ENCODE measurements around the gene STX1A. TPM values are rescaled to one million over a fixed set of nuclear protein-coding genes. Genes with fewer than 3 reads are reported as not detected.

Gene STX1A
- total and polyA plus RNA-seq, 2 of the 4 experiments (the other 2 are of a cell fraction): 9.3 to 22.0 TPM

- 100% methylated on average over 1 of the region's 14 CpGs; no CpG with 5 or more reads in 1 of the 2 experiments for WGBS, 2 experiments (ENCODE audit: extremely low coverage in 2 of 2, insufficient read length in 1 of 2)
- POLR2A ChIA-PET (ENCODE audit: unreplicated experiment): no interaction called here
- CTCF ChIA-PET: no interaction called here
Observed at GRCh38 chr7:73700069-73700423, 19.4 kb downstream of the STX1A start.

More at GRCh38 chr7:73700069-73700423, 19.4 kb downstream of the STX1A start:
- H2AK9ac ChIP-seq (replicated peaks; ENCODE audit: low read depth, low read length, poor library complexity): no peak overlapping the region
- H3K4ac ChIP-seq (ENCODE audit: low read depth, low read length): no peak overlapping the region
- H2BK15ac ChIP-seq (ENCODE audit: low read depth, low read length): no peak overlapping the region
- no TSS peak for BruUV-seq (replicated peaks)
- peaks cover 5% of the 10 kb centered on the region; the same call in 1 of the 2 replicates for H3K4me1 ChIP-seq (ENCODE audit: control insufficient read depth, insufficient read depth, low read length)
- no peak overlapping the region for H3K4me2 ChIP-seq (ENCODE audit: low read depth, low read length)
- no peak overlapping the region for H3K14ac ChIP-seq (replicated peaks; ENCODE audit: low read depth, low read length)
- no peak overlapping the region for H3K56ac ChIP-seq (ENCODE audit: extremely low read depth, insufficient read depth, low read length)
- TF ChIP-seq MXI1 (IDR thresholded peaks at IDR 0.05; ENCODE audit: borderline replicate concordance, low read depth, low read length) (no peak), RAD21 (IDR thresholded peaks at IDR 0.05; ENCODE audit: low read length) (no peak), CEBPB (IDR thresholded peaks at IDR 0.05; ENCODE audit: low read depth, low read length) (no peak), RCOR1 (IDR thresholded peaks at IDR 0.05; ENCODE audit: insufficient replicate concordance, low read length) (no peak), USF2 (IDR thresholded peaks at IDR 0.05; ENCODE audit: low read depth, low read length) (no peak), NFE2L2 (IDR thresholded peaks at IDR 0.05; ENCODE audit: low read depth, low read length) (no peak), CTCF (conservative IDR thresholded peaks at IDR 0.05; ENCODE audit: low read depth, low read length) (no peak), SMC3 (IDR thresholded peaks at IDR 0.05; ENCODE audit: low read depth, low read length) (no peak), POLR2A (IDR thresholded peaks at IDR 0.05; ENCODE audit: low read depth, low read length) (no peak), CHD1 (IDR thresholded peaks at IDR 0.05; ENCODE audit: low read depth, low read length) (no peak)
- dilution Hi-C loops (cut with HindIII; ENCODE audit: low sequenced_read_pairs, unreplicated experiment) (no loop called here), in situ Hi-C loops (cut with MboI; ENCODE audit: low sequenced_read_pairs) (no loop called here), intact Hi-C loops (cut with micrococcal nuclease) (no loop called here)
- no peak overlapping the region for H2BK120ac ChIP-seq (ENCODE audit: low read depth, low read length)
- H3K23ac ChIP-seq (ENCODE audit: low read depth, low read length): no peak overlapping the region
- H3K9me3 ChIP-seq (ENCODE audit: control insufficient read depth, insufficient read depth, low read length): no peaks in the 10 kb centered on the region
- H3K9me1 ChIP-seq (ENCODE audit: insufficient read depth, low read length): 0 out of 2 replicates have a peak, but pooled peaks cover 4% of the 10 kb centered on the region
- no peak overlapping the region for H3K4me3 ChIP-seq (ENCODE audit: insufficient read depth, low read depth, low read length)
- no peak overlapping the region for H4K91ac ChIP-seq (ENCODE audit: insufficient read depth, low read depth, low read length)
- peaks cover 24% of the 10 kb centered on the region for H4K20me1 ChIP-seq (ENCODE audit: insufficient read depth, low read length)
- H2AFZ ChIP-seq (replicated peaks; ENCODE audit: low read length, poor library complexity): no peak overlapping the region
- no peak overlapping the region for H4K5ac ChIP-seq (ENCODE audit: low read depth, low read length)
- no peak overlapping the region for H4K8ac ChIP-seq (ENCODE audit: low read depth in 2 of 2, low read length in 2 of 2)
- no peak overlapping the region for H2BK5ac ChIP-seq (ENCODE audit: low read depth, low read length, poor library complexity, severe bottlenecking)
- H2BK20ac ChIP-seq (ENCODE audit: low read depth, low read length): no peak overlapping the region
- DNase-seq (no peak), ATAC-seq (ENCODE audit: low read depth) (no peak)
- H3K27ac ChIP-seq (ENCODE audit: insufficient read depth, low read length): no peak overlapping the region
- peaks cover 0 to 14% of the 10 kb centered on the region in 2 experiments; a peak in 2 of 4 replicates for H3K79me1 ChIP-seq (ENCODE audit: low read depth in 1 of 2, low read length in 2 of 2)
- H2AK5ac ChIP-seq (ENCODE audit: low read depth, low read length): no peak overlapping the region
- no peak overlapping the region for H3K18ac ChIP-seq (ENCODE audit: low read depth, low read length)
- no peak overlapping the region for H3K9ac ChIP-seq (ENCODE audit: low read depth, low read length)
- H3K27me3 ChIP-seq (ENCODE audit: control insufficient read depth, insufficient read depth, low read length): no peaks in the 10 kb centered on the region
- H3K36me3 ChIP-seq (ENCODE audit: control insufficient read depth, insufficient read depth, low read length): peaks cover 68% of the 10 kb centered on the region
